ENCODE data around the gene LLGL1.

- TF ChIP-seq EZH2 (IDR thresholded peaks at IDR 0.05; ENCODE audit: borderline replicate concordance, insufficient read depth, low read depth, low read length, poor library complexity, severe bottlenecking) (no peak), CTCF (IDR thresholded peaks at IDR 0.05) (no peak)
These were observed 47.7 kb upstream of the LLGL1 start for GRCh38 chr17:18177722-18178121.

Data from B cell (primary cell).